IPS-18c (cell line): ENCODE data around the gene FLT3LG.

Source experiments
- H3K4me3 ChIP-seq: 2 replicates; pipeline ENCODE4 v1.7.0; 2013; ENCODE audit warnings: low read depth, mild to moderate bottlenecking, low read length, moderate library complexity; ENCODE audit not compliant: insufficient read depth
- H3K9me3 ChIP-seq: one replicate; pipeline ENCODE4 v1.6.1; 2013; ENCODE audit warnings: mild to moderate bottlenecking, low read length, moderate library complexity; ENCODE audit not compliant: control insufficient read depth, insufficient read depth

FLT3LG gene

GRCh38 chr19:49491804-49492572 lies 18.0 kb downstream of the FLT3LG start:
- no peak overlapping the region for H3K4me3 ChIP-seq
- no peaks in the 10 kb centered on the region for H3K9me3 ChIP-seq

- no peak overlapping the region for H3K4me3 ChIP-seq
Observed at GRCh38 chr19:49492573-49493405, 18.8 kb downstream of the FLT3LG start.

GRCh38 chr19:49496574-49497008 lies 22.6 kb downstream of the FLT3LG start:
- H3K4me3 ChIP-seq, result peak overlapping the region; percentile 73

More at GRCh38 chr19:49492573-49493405, 18.8 kb downstream of the FLT3LG start:
- no peaks in the 10 kb centered on the region for H3K9me3 ChIP-seq

DNA sequence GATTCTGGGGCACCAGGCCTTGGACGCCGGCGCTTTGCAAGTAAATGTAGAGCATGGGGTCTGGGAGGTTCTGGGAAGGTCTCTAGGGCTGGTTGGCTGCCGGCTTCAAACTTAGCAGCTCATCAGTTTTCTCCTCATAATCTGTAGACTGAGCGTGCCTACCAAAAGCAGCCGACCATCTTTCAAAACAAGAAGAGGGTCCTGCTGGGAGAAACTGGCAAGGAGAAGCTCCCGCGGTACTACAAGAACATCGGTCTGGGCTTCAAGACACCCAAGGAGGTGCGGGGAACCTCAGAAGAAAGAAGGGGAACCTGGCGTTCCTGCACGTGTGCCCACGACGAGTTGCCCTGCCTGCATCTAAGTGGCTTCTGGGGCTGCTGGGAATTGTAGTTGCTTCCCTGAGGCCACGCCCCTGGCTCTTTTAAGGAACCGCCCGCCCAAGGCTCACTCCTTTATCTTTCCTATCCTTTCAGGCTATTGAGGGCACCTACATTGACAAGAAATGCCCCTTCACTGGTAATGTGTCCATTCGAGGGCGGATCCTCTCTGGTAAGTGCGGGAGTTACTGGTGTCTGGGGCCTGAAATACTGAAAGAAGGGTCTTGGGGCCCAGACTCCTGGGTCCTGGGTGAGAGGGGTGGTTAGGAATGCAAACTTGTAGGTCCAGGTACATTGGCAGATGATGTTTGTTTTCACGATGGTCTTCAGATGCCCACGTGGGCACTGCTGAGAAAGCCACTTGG lies 23.2 kb downstream of the FLT3LG start:
- peak overlapping the region; percentile 73 for H3K4me3 ChIP-seq

More at GRCh38 chr19:49496574-49497008, 22.6 kb downstream of the FLT3LG start:
- H3K9me3 ChIP-seq, result no peaks in the 10 kb centered on the region

GRCh38 chr19:49497789-49498103 lies 23.7 kb downstream of the FLT3LG start:
- Histone ChIP-seq H3K9me3 (no peaks in the 10 kb centered on the region), H3K4me3 (peak overlapping the region; percentile 73)

More for the DNA sequence above, 23.2 kb downstream of the FLT3LG start:
- H3K9me3 ChIP-seq, result no peaks in the 10 kb centered on the region

DNA sequence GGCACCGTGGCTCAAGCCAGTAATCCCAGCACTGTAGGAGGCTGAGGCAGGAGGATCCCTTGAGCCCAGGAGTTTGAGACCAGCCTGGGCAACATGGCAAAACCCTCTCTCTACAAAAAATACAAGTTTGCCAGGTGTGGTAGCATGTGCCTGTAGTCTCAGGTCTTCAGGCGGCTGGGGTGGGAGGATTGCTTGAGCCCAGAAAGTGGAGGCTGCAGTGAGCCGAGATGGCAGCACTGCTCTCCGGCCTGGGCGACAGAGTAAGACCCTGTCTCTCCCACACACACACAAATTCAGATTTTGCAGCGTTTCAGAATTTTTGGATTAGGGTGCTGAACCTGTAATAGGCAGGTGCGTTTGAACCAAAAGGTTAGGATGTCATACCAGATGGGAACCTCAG lies 24.5 kb downstream of the FLT3LG start:
- no peak overlapping the region for H3K4me3 ChIP-seq

GRCh38 chr19:49499030-49499670 lies 25.1 kb downstream of the FLT3LG start:
- H3K9me3 ChIP-seq, result no peaks in the 10 kb centered on the region
- H3K4me3 ChIP-seq, result no peak overlapping the region

More for the DNA sequence above, 24.5 kb downstream of the FLT3LG start:
- no peaks in the 10 kb centered on the region for H3K9me3 ChIP-seq

GRCh38 chr19:49502866-49503581 lies 29.0 kb downstream of the FLT3LG start:
- H3K4me3 ChIP-seq, result no peak overlapping the region

DNA sequence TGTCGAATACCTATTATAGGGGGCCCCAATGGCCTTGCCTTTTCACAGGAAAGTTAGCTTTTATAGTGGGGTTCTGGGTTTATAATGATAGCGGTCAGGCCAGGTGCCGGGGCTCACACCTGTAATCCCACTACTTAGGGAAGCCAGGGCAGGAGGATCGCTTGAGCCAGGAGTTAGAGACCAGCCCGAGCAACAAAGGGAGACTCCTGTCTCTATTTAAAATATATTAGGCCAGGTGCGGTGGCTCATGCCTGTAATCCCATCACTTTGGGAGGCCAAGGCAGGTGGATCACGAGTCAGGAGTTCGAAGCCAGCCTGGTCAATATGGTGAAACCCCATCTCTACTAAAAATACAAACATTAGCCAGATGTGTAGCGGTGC lies 29.6 kb downstream of the FLT3LG start:
- H3K4me3 ChIP-seq, result no peak overlapping the region
- H3K9me3 ChIP-seq, result no peaks in the 10 kb centered on the region

More at GRCh38 chr19:49502866-49503581, 29.0 kb downstream of the FLT3LG start:
- H3K9me3 ChIP-seq, result no peaks in the 10 kb centered on the region

DNA sequence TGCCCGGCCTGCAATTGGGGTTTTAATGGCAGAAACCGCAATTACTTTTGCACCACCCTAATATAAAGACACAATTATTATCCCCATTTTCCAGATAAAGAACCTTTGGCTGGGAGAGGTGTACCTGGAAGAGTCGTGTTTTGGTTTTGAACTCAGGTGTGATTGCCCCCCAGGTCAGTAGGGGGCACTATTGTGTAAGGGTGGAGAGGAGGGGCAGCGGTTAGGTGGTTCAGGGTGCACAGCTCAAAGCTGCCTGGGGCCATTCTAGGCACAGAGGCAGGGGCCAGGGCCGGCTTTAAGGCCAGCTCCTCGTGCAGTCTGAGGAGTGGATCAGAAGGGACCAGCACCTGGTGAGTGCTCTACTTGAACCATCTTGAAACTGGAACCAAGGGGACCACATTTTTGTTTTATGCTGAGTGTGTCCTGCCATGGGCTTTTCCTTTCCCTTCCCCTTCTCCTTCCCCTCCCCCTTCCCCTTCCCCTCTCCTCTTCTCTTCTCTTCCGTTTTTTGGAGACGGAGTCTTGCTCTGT lies 32.6 kb downstream of the FLT3LG start:
- H3K4me3 ChIP-seq, result no peak overlapping the region
- H3K9me3 ChIP-seq, result no peaks in the 10 kb centered on the region

- Histone ChIP-seq H3K4me3 (no peak overlapping the region), H3K9me3 (no peaks in the 10 kb centered on the region)
Observed at GRCh38 chr19:49507803-49508494, 33.9 kb downstream of the FLT3LG start.

DNA sequence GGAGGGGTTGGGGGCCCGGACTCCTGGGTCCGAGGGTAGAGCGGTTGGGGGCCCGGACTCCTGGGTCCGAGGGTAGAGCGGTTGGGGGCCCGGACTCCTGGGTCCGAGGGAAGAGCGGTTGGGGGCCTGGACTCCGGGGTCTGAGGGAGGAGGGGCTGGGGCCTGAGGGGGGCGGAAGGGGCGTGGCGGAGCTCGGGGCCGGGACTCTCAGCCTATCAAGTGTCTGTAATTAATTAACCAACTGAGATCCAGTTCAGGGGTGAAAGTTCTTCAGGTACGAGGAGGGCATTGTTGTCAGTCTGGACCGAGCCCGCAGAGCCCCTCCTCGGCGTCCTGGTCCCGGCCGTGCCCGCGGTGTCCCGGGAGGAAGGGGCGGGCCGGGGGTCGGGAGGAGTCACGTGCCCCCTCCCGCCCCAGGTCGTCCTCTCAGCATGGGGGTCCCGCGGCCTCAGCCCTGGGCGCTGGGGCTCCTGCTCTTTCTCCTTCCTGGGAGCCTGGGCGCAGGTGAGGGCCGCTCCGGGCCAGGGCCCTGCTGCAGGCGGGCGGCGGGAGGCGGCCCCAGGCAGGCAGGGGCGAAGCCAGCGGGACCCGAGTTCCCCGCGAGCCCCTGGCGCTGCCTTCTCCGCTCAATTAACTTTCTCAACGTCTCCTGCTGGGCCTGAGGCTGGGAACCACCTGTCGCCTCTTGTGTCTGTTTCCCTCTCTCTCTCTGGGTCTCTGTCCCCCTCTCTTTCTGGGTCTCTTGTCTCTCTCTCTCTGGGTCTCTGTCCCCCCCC lies 39.1 kb downstream of the FLT3LG start:
- Histone ChIP-seq H3K9me3 (no peaks in the 10 kb centered on the region), H3K4me3 (peak overlapping the region; percentile 84)

DNA sequence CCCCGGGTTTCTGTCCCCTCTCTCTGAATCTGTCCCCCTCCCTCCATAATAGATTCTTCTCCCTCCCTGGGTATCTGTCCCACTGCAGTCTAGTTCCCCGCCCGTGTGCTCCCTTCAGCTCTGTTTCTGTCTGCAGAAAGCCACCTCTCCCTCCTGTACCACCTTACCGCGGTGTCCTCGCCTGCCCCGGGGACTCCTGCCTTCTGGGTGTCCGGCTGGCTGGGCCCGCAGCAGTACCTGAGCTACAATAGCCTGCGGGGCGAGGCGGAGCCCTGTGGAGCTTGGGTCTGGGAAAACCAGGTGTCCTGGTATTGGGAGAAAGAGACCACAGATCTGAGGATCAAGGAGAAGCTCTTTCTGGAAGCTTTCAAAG lies 39.7 kb downstream of the FLT3LG start:
- Histone ChIP-seq H3K4me3 (peak overlapping the region; percentile 84), H3K9me3 (no peaks in the 10 kb centered on the region)

DNA sequence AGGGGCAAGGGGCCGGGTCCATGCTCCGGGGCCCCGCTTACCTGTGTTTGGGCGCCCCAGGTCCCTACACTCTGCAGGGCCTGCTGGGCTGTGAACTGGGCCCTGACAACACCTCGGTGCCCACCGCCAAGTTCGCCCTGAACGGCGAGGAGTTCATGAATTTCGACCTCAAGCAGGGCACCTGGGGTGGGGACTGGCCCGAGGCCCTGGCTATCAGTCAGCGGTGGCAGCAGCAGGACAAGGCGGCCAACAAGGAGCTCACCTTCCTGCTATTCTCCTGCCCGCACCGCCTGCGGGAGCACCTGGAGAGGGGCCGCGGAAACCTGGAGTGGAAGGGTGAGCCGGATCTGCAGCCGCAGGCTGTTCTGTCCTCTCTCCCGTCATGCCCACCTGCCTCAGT lies 40.1 kb downstream of the FLT3LG start:
- no peaks in the 10 kb centered on the region for H3K9me3 ChIP-seq
- peak overlapping the region; percentile 84; the same call in 1 of the 2 replicates for H3K4me3 ChIP-seq

DNA sequence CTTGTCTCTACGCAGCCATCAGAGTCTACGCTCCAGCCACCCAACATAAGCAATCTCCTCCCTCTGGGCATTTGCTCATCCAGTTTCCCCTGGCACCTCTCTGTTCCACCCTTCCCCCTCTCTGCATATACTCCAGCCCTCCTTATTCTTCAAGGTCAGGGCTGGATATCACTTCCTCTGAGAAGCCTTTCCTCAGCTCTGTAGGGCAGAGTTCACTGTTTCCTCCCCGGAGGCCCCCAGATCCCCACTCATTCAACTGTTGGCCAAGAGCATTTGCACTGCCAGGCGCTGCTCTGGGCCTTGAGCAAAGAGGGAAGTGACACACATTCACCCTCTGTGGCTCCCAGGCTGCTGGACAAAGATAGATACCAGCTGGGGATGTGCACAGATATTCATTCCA lies 41.8 kb downstream of the FLT3LG start:
- H3K9me3 ChIP-seq, result no peaks in the 10 kb centered on the region

More for the DNA sequence above, 41.8 kb downstream of the FLT3LG start:
- no peak overlapping the region for H3K4me3 ChIP-seq
